K562 (cell line): ENCODE data around the gene GBP5. TPM values are rescaled to one million over a fixed set of nuclear protein-coding genes. Genes with fewer than 3 reads are reported as not detected.

Experiments
- ATAC-seq: fragments of 200-7000 bp; cut with Tn5 transposase; 3 replicates; pipeline ENCODE4 v1.9.1; 2020; ENCODE audit warnings: moderate library complexity
- BruUV-seq: library from RNA; stranded (reverse); fragments of 400-500 nt; replicated peaks from 2 replicates; lab custom pipeline; 2021; lab: Mats Ljungman, UMichigan
- CTCF ChIA-PET: fragments of 300-600 bp; formaldehyde crosslinking; extraction: SDS; loops from one replicate; lab custom pipeline; 2021; ENCODE audit warnings: low intra/inter-chr PET ratio; lab: Yijun Ruan, JAX
- POLR2A ChIA-PET: fragments of 300-600, 350-650 bp; sonication (Branson Sonifier 250); formaldehyde crosslinking; extraction: SDS; loops from one replicate; lab custom pipeline; 2021; ENCODE audit warnings: antibody characterized with exemption, inconsistent platforms; lab: Yijun Ruan, JAX
- DNase-seq, 4 experiments: peaks; one replicate each; pipeline versions ENCODE4 v3.0.0 to v3.0.0-alpha.2; 2011 to 2018; ENCODE audit warnings: low spot score in 3 of 4, mixed read lengths in 3 of 4; ENCODE audit errors: extremely low read depth in 1 of 4
- FAIRE-seq: peaks from 2 replicates; lab custom pipeline; 2011; peaks lifted over from hg19 to GRCh38; lab: Jason Lieb, UNC
- H2AFZ ChIP-seq: 2 replicates; pipeline ENCODE4 v1.6.0; 2011; ENCODE audit warnings: low read depth, low read length, control low read depth, inconsistent platforms
- H3K27ac ChIP-seq: fragments of 200-600 bp; 3 replicates; pipeline ENCODE4 v1.8.0; 2011; ENCODE audit warnings: low read depth, mild to moderate bottlenecking, control low read depth, inconsistent platforms, low read length, moderate library complexity, mixed read lengths; ENCODE audit errors: extremely low read depth
- H3K27me3 ChIP-seq, 2 experiments: fragments of 300-600 bp in 1 of 2; 2 replicates in 1 of 2; 3 replicates in 1 of 2; pipeline versions ENCODE4 v1.6.0 to v1.8.0; 2011; ENCODE audit warnings: inconsistent platforms in 2 of 2, low read length in 2 of 2, mild to moderate bottlenecking in 1 of 2, mixed read lengths in 1 of 2, moderate library complexity in 1 of 2; ENCODE audit not compliant: control insufficient read depth in 2 of 2, insufficient read depth in 2 of 2
- H3K36me3 ChIP-seq: fragments of 300-600 bp; 3 replicates; pipeline ENCODE4 v1.8.0; 2011; ENCODE audit warnings: mild to moderate bottlenecking, low read length, inconsistent platforms; ENCODE audit not compliant: control insufficient read depth, insufficient read depth
- H3K4me1 ChIP-seq, 2 experiments: fragments of 200-600 bp in 1 of 2; replicated peaks in 1 of 2; 2 replicates in 1 of 2; 3 replicates in 1 of 2; pipeline versions ENCODE4 v1.5.1 to v1.8.0; 2011; ENCODE audit warnings: inconsistent platforms in 2 of 2, low read length in 2 of 2, mild to moderate bottlenecking in 1 of 2, mixed read lengths in 1 of 2, moderate library complexity in 1 of 2; ENCODE audit not compliant: control insufficient read depth in 2 of 2, insufficient read depth in 2 of 2
- H3K4me2 ChIP-seq: 2 replicates; pipeline ENCODE4 v1.6.1; 2011; ENCODE audit warnings: low read length, control low read depth, inconsistent platforms, mixed read lengths; ENCODE audit not compliant: insufficient read depth
- H3K4me3 ChIP-seq: fragments of 200-600 bp; sonication (generic), shearing (Covaris generic); 2 replicates; pipeline ENCODE4 v1.5.1; 2016; ENCODE audit warnings: control low read depth, inconsistent platforms
- H3K79me2 ChIP-seq: fragments of 200-600 bp; 3 replicates; pipeline ENCODE4 v1.8.0; 2011; ENCODE audit warnings: low read length, inconsistent platforms; ENCODE audit not compliant: control insufficient read depth, insufficient read depth
- H3K9ac ChIP-seq, 2 experiments: 2 replicates each; pipeline versions ENCODE4 v1.6.0 to v1.6.1; 2011; ENCODE audit warnings: low read depth in 2 of 2, low read length in 2 of 2, control low read depth in 1 of 2, inconsistent platforms in 1 of 2, mild to moderate bottlenecking in 1 of 2, mixed read lengths in 1 of 2; ENCODE audit not compliant: insufficient read depth in 1 of 2
- H3K9me1 ChIP-seq: one replicate; pipeline ENCODE4 v1.6.0; 2011; ENCODE audit warnings: inconsistent platforms, mild to moderate bottlenecking, low read length, moderate library complexity; ENCODE audit not compliant: control insufficient read depth, insufficient read depth
- H3K9me3 ChIP-seq: replicated peaks from 2 replicates; pipeline ENCODE4 v1.5.1; 2011; ENCODE audit warnings: low read depth, low read length, inconsistent platforms; ENCODE audit not compliant: control insufficient read depth, insufficient read depth
- H4K20me1 ChIP-seq: replicated peaks from 2 replicates; pipeline ENCODE4 v1.6.1; 2011; ENCODE audit warnings: low read length, inconsistent platforms, mixed read lengths; ENCODE audit not compliant: control insufficient read depth, insufficient read depth
- EP300 ChIP-seq: IDR thresholded peaks from 2 replicates; pipeline ENCODE4 v1.6.1; 2012; ENCODE audit warnings: low read length, improper control_type of control experiment
- KHSRP ChIP-seq: fragments of 450-650 bp; IDR thresholded peaks from 2 replicates; pipeline ENCODE4 v1.6.1; 2017
- MAFG ChIP-seq: fragments of 450-650 bp; conservative IDR thresholded peaks from 2 replicates; pipeline ENCODE4 v1.6.1; 2016; ENCODE audit warnings: missing genetic modification characterization, missing compliant biosample characterization
- MEF2A ChIP-seq: IDR thresholded peaks from 2 replicates; pipeline ENCODE4 v1.6.1; 2011; ENCODE audit warnings: low read depth, mild to moderate bottlenecking, low read length, moderate library complexity; ENCODE audit not compliant: control insufficient read depth
- NFE2 ChIP-seq: IDR thresholded peaks from 2 replicates; pipeline ENCODE4 v1.6.1; 2014; ENCODE audit warnings: antibody characterized with exemption, low read depth
- NFE2L1 ChIP-seq: fragments of 450-650 bp; IDR thresholded peaks from 2 replicates; pipeline ENCODE4 v1.6.1; 2016; ENCODE audit warnings: missing genetic modification characterization, low read depth, mild to moderate bottlenecking, missing compliant biosample characterization, moderate library complexity, borderline replicate concordance
- PHF8 ChIP-seq: fragments of 200-600 bp; sonication (generic); IDR thresholded peaks from 2 replicates; pipeline ENCODE4 v1.6.1; 2012; ENCODE audit warnings: mixed run types, mild to moderate bottlenecking, inconsistent platforms, low read length, moderate library complexity, borderline replicate concordance
- PYGO2 ChIP-seq: fragments of 450-650 bp; IDR thresholded peaks from 2 replicates; pipeline ENCODE4 v1.6.1; 2016; ENCODE audit warnings: mild to moderate bottlenecking, missing genetic modification characterization, moderate library complexity, missing compliant biosample characterization
- SNIP1 ChIP-seq: fragments of 450-650 bp; IDR thresholded peaks from 2 replicates; pipeline ENCODE4 v1.7.1; 2017; ENCODE audit warnings: low read depth, mild to moderate bottlenecking
- SRSF3 ChIP-seq: fragments of 200-400 bp; formaldehyde crosslinking; IDR thresholded peaks from 2 replicates; pipeline ENCODE4 v1.6.1; 2016; ENCODE audit warnings: mild to moderate bottlenecking, low read length, moderate library complexity; ENCODE audit not compliant: insufficient read depth
- ZNF224 ChIP-seq: sonication (generic); formaldehyde crosslinking; IDR thresholded peaks from 2 replicates; pipeline ENCODE4 v1.8.0; 2022; ENCODE audit warnings: mild to moderate bottlenecking, missing genetic modification reagents
- ZNF316 ChIP-seq: fragments of 450-650 bp; IDR thresholded peaks from 2 replicates; pipeline ENCODE4 v1.6.1; 2016
- ZNF551 ChIP-seq: fragments of 250-450 bp; sonication (Bioruptor Pico); IDR thresholded peaks from 2 replicates; pipeline ENCODE4 v1.5.0; 2021; ENCODE audit warnings: mild to moderate bottlenecking, moderate library complexity
- ZNF644 ChIP-seq: fragments of 200-800 bp; sonication (Bioruptor generic); IDR thresholded peaks from 2 replicates; pipeline ENCODE4 v1.6.1; 2016; ENCODE audit warnings: low read depth, missing genetic modification characterization, missing compliant biosample characterization
- WGBS: fragments of 100-300 bp; shearing (Covaris generic); methylation state at CpG from one replicate; pipeline ENCODE4 v1.1.6; 2016; ENCODE audit warnings: low coverage, mixed read lengths; ENCODE audit not compliant: insufficient coverage; ENCODE audit errors: missing lambda C conversion rate; 5-methylcytosine and 5-hydroxymethylcytosine counted together
- in situ Hi-C: fragments of 300-500 bp; cut with MboI; formaldehyde crosslinking; loops from 4 replicates; pipeline ENCODE4 v1.15.0; 2018; ENCODE audit warnings: inconsistent platforms, mixed read lengths
- intact Hi-C: fragments of 100-400 bp; cut with micrococcal nuclease; formaldehyde crosslinking; loops from 2 replicates; pipeline ENCODE4 v1.14.2; 2022
- polyA plus RNA-seq, 8 experiments: library from polyadenylated mRNA; depleted of rRNA in 4 of 8; stranded (reverse) in 5 of 8; unstranded in 3 of 8; fragments of >200 nt; fragmentation: Nextera tagmentation in 2 of 8; fragmentation: Illumina TruSeq in 1 of 8; extraction: Ambion mirVana in 2 of 8; extraction: Trizol in 1 of 8; gene quantifications; 2 replicates each; pipeline versions ENCODE4 v1.2.1 to v1.2.3, GENCODE V29; 2011 to 2014; ENCODE audit warnings: inconsistent platforms in 1 of 8, missing spikeins in 1 of 8
- total RNA-seq, 7 experiments: library from RNA; depleted of rRNA in 6 of 7; stranded (reverse); fragments of >200 nt in 6 of 7; fragmentation: Illumina TruSeq in 2 of 7; extraction: Trizol in 2 of 7; gene quantifications; 2 replicates each; pipeline versions ENCODE4 v1.2.1 to v1.2.3, GENCODE V29; 2011 to 2021; ENCODE audit warnings: low replicate concordance in 1 of 7
- TF ChIP-seq, protein P1 (sequence below): fragments of 250-450 bp; sonication (Bioruptor Pico); IDR thresholded peaks from 2 replicates; pipeline ENCODE4 v1.4.0; 2020; ENCODE audit warnings: mild to moderate bottlenecking, moderate library complexity
- TF ChIP-seq, protein P2 (sequence below): IDR thresholded peaks from 2 replicates; pipeline ENCODE4 v1.6.1; 2014; ENCODE audit warnings: antibody characterized with exemption
- TF ChIP-seq, protein P3 (sequence below), 2 experiments: fragments of 450-650 bp; conservative IDR thresholded peaks; 2 replicates each; pipeline ENCODE4 v1.6.1; 2017; ENCODE audit warnings: mild to moderate bottlenecking in 2 of 2, moderate library complexity in 2 of 2

Gene GBP5
- total and polyA plus RNA-seq, 9 of the 15 experiments (the other 6 are each of a cell fraction or from before 2014, with no cell fraction given) = 0.23 to 0.91 (median 0.57) TPM

DNA sequence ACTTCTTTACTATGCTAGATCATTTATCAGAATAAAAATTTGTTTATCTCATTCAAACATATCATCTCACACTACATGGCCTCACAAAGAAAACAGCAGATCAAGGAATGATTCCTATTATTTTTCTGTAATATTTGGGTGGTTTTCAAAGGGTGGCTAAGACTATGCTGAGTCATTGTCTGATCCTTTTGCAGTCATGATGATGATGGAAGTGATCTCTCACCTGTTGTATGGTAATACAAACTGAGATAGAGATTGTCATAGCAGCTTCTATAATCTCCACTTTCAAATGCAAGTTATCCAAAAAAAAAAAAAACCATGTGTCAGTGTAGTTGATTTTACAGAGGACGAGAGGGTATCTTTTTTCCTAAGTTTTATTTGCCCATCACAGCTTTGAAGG lies 37.2 kb upstream of the GBP5 start:
- Histone ChIP-seq H2AFZ (no peak overlapping the region), H3K4me1 (no peaks in the 10 kb centered on the region), H3K9ac (no peak overlapping the region), H3K4me3 (no peak overlapping the region), H3K4me2 (no peak overlapping the region), H3K9me1 (no peaks in the 10 kb centered on the region), H3K36me3 (no peaks in the 10 kb centered on the region), H3K27me3 (no peaks in the 10 kb centered on the region), H3K79me2 (no peaks in the 10 kb centered on the region), H3K9me3 (no peaks in the 10 kb centered on the region), H4K20me1 (no peaks in the 10 kb centered on the region), H3K27ac (no peak overlapping the region)
- in situ Hi-C loops = no loop called here
- CTCF ChIA-PET = no interaction called here
- 0% methylated on average over 1 of the region's 1 CpG for WGBS
- no TSS peak for BruUV-seq
- intact Hi-C loops = no loop called here
- ATAC-seq (no peak), FAIRE-seq (no peak), DNase-seq (no peak)
- POLR2A ChIA-PET = no interaction called here
- TF ChIP-seq, protein P1, sequence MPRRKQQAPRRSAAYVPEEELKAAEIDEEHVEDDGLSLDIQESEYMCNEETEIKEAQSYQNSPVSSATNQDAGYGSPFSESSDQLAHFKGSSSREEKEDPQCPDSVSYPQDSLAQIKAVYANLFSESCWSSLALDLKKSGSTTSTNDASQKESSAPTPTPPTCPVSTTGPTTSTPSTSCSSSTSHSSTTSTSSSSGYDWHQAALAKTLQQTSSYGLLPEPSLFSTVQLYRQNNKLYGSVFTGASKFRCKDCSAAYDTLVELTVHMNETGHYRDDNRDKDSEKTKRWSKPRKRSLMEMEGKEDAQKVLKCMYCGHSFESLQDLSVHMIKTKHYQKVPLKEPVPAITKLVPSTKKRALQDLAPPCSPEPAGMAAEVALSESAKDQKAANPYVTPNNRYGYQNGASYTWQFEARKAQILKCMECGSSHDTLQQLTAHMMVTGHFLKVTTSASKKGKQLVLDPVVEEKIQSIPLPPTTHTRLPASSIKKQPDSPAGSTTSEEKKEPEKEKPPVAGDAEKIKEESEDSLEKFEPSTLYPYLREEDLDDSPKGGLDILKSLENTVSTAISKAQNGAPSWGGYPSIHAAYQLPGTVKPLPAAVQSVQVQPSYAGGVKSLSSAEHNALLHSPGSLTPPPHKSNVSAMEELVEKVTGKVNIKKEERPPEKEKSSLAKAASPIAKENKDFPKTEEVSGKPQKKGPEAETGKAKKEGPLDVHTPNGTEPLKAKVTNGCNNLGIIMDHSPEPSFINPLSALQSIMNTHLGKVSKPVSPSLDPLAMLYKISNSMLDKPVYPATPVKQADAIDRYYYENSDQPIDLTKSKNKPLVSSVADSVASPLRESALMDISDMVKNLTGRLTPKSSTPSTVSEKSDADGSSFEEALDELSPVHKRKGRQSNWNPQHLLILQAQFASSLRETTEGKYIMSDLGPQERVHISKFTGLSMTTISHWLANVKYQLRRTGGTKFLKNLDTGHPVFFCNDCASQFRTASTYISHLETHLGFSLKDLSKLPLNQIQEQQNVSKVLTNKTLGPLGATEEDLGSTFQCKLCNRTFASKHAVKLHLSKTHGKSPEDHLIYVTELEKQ (CRISPR knock-in tag) = no peak
- no peak for TF ChIP-seq ZNF551 (CRISPR knock-in tag)
- TF ChIP-seq EP300 = no peak
- no peak for TF ChIP-seq ZNF644 (tag)
- no peak for TF ChIP-seq KHSRP
- TF ChIP-seq NFE2 = peak; percentile 61
- TF ChIP-seq ZNF316 = peak; percentile 49; the same call in 1 of the 2 replicates
- TF ChIP-seq PYGO2 (tag) = no peak
- no peak for TF ChIP-seq SRSF3
- TF ChIP-seq SNIP1 = no peak
- no peak for TF ChIP-seq MEF2A
- TF ChIP-seq, protein P2, sequence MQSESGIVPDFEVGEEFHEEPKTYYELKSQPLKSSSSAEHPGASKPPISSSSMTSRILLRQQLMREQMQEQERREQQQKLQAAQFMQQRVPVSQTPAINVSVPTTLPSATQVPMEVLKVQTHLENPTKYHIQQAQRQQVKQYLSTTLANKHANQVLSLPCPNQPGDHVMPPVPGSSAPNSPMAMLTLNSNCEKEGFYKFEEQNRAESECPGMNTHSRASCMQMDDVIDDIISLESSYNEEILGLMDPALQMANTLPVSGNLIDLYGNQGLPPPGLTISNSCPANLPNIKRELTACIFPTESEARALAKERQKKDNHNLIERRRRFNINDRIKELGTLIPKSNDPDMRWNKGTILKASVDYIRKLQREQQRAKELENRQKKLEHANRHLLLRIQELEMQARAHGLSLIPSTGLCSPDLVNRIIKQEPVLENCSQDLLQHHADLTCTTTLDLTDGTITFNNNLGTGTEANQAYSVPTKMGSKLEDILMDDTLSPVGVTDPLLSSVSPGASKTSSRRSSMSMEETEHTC = no peak
- TF ChIP-seq PHF8 = no peak
- TF ChIP-seq NFE2L1 = peak; percentile 33; the same call in 1 of the 2 replicates
- TF ChIP-seq MAFG (tag) = peak; percentile 58
- TF ChIP-seq, protein P3, sequence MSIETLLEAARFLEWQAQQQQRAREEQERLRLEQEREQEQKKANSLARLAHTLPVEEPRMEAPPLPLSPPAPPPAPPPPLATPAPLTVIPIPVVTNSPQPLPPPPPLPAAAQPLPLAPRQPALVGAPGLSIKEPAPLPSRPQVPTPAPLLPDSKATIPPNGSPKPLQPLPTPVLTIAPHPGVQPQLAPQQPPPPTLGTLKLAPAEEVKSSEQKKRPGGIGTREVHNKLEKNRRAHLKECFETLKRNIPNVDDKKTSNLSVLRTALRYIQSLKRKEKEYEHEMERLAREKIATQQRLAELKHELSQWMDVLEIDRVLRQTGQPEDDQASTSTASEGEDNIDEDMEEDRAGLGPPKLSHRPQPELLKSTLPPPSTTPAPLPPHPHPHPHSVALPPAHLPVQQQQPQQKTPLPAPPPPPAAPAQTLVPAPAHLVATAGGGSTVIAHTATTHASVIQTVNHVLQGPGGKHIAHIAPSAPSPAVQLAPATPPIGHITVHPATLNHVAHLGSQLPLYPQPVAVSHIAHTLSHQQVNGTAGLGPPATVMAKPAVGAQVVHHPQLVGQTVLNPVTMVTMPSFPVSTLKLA (conservative IDR thresholded peaks at IDR 0.05) = no peak
- TF ChIP-seq ZNF224 (CRISPR knock-in tag) = no peak
